Measurements from ENCODE around the gene SLIT3.

The SLIT3 gene

DNA sequence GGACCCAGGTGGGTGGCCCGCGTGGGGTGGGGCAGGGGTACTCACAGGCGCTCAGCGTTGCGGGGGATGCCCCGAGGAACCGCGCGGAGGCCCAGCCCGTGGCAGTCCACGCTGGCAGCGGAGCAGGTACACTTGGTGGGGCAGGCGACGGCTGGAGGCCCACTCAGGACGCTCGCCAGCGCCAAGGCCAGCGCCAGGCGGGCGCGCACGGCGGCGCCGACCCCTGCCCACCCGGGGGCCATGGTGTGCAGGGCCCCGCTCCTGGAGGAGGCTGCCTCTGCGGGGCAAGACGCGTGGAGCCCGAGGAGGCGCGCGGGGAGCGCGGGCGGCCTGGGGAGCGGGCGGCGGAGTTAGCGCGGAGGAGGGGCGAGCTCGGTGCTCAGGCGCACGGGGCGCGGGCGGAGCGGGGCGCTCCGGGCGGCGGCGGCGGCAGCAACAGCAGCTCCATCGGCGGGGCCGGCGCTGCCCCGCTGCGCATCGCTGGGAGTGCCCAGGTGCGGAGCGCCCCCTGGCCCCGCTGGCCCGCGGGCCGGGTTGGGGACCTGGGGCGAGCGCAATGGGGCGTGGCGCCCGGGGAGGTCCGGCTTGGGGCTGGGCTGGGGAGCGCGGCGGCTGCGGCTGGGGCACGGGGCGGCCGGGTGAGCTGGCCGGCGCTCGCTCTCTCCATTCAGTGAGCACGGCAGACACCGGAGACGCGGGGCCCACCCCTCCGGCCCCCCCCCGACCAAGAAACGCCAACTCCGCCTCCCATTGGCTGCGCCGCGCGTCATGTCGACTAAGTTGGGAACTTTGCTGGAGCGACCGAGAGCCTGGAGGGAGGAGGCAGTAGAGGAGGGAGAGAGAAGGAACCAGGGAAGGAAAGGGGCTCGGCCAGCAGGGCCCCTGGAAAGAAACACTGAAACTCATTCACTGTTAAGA is at the start of gene SLIT3:
Gene SLIT3 (minus strand): TSS at position 672 of the 918 bp plus-strand sequence. CDS start 430 bp downstream, at position 242.
- H3K4me1 Mint-ChIP-seq (ENCODE audit: low read depth), result no peaks in the 10 kb centered on the region
- no peak within 1 kb of the TSS for H3K4me3 Mint-ChIP-seq
- no peaks in the 10 kb centered on the region for H3K9me3 Mint-ChIP-seq
- peaks cover 43% of the 10 kb centered on the region for H3K27me3 Mint-ChIP-seq
- intact Hi-C loops (cut with micrococcal nuclease), result no loop called here
- H3K27ac Mint-ChIP-seq, result no peak within 1 kb of the TSS
- no peaks in the 10 kb centered on the region for H3K36me3 Mint-ChIP-seq (ENCODE audit: low read depth)

GRCh38 chr5:169350016-169350415 is 49.1 kb upstream of the SLIT3 start:
- Mint-ChIP-seq H3K27ac (no peak overlapping the region), H3K9me3 (no peaks in the 10 kb centered on the region), H3K27me3 (peaks cover under 1% of the 10 kb centered on the region), H3K36me3 (ENCODE audit: low read depth) (no peaks in the 10 kb centered on the region), H3K4me1 (ENCODE audit: low read depth) (peaks cover 8% of the 10 kb centered on the region), H3K4me3 (no peak overlapping the region)
- intact Hi-C loops (cut with micrococcal nuclease), result no loop called here

DNA sequence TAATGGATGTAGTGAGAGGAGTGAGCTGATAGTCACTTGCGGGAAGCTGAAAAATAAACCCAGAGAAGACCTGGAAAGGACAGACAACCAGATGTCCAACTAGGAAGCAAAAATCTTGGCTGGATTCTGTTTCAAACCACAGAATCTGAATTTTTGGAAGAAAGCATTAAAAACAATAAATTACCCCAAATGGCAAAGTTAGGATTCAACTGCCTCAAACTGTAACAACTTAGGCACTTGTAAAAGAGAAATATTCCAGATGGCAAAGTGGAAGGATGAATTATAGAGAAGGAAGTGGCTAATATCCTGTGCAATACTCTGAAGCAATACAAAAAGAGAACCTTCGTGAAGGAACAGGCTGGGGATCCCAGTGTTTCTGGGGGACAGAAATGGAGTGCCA is 46.8 kb upstream of the SLIT3 start:
- no peak overlapping the region for H3K4me3 Mint-ChIP-seq
- intact Hi-C loops (cut with micrococcal nuclease), result no loop called here
- no peaks in the 10 kb centered on the region for H3K36me3 Mint-ChIP-seq (ENCODE audit: low read depth)
- H3K4me1 Mint-ChIP-seq (ENCODE audit: low read depth), result peaks cover 8% of the 10 kb centered on the region
- peaks cover 1% of the 10 kb centered on the region for H3K27me3 Mint-ChIP-seq
- H3K27ac Mint-ChIP-seq, result no peak overlapping the region
- no peaks in the 10 kb centered on the region for H3K9me3 Mint-ChIP-seq

GRCh38 chr5:169344629-169345028 is 43.7 kb upstream of the SLIT3 start:
- Mint-ChIP-seq H3K36me3 (ENCODE audit: low read depth) (no peaks in the 10 kb centered on the region), H3K9me3 (no peaks in the 10 kb centered on the region), H3K27me3 (peaks cover 1% of the 10 kb centered on the region), H3K4me1 (ENCODE audit: low read depth) (peaks cover 8% of the 10 kb centered on the region), H3K27ac (no peak overlapping the region), H3K4me3 (no peak overlapping the region)
- intact Hi-C loops (cut with micrococcal nuclease), result no loop called here

DNA sequence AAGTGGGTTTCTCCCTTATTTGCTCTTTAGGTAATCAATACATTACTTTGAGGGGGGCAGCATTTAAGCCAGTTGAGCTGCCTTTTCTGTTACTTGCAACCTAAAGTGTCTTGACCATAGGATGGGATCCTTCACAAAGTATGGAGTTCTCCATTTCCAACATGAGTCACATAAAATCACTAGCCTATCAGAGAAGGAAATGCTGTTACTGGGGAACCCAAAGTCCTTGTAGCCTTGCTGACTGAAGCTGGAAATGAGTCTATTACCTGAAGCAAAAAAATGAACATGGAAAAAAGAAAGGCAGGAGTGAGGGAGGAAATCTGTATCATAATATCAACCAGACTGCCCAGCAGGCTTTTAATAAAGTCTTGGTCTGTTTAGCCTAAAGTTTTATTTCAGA is 42.8 kb upstream of the SLIT3 start:
- no peaks in the 10 kb centered on the region for H3K9me3 Mint-ChIP-seq
- H3K4me1 Mint-ChIP-seq (ENCODE audit: low read depth), result peaks cover 8% of the 10 kb centered on the region
- H3K4me3 Mint-ChIP-seq, result no peak overlapping the region
- no peaks in the 10 kb centered on the region for H3K36me3 Mint-ChIP-seq (ENCODE audit: low read depth)
- H3K27me3 Mint-ChIP-seq, result peaks cover 1% of the 10 kb centered on the region
- intact Hi-C loops (cut with micrococcal nuclease), result no loop called here
- no peak overlapping the region for H3K27ac Mint-ChIP-seq

DNA sequence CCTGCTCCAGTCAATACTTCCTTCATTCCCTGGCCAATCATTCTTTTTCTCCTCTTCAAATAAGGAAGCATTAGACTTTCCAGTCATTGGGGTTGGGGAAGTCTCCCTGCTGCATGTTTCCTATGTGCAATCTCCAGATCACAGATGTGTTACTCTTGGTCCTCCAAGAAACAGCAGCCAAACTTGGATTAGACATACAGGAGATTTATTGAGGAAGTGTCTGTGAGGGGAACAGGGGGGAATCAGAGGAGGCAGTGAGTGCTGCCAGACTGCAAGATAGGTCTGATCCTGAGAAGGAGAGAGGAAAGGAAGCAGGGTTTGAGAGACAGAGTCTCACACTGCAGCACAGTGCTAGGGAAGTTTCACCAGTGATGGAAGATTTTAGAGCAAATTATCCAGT is 40.6 kb upstream of the SLIT3 start:
- no peaks in the 10 kb centered on the region for H3K4me1 Mint-ChIP-seq (ENCODE audit: low read depth)
- H3K9me3 Mint-ChIP-seq, result no peaks in the 10 kb centered on the region
- H3K27me3 Mint-ChIP-seq, result peaks cover 1% of the 10 kb centered on the region
- no peaks in the 10 kb centered on the region for H3K36me3 Mint-ChIP-seq (ENCODE audit: low read depth)
- no peak overlapping the region for H3K27ac Mint-ChIP-seq
- no peak overlapping the region for H3K4me3 Mint-ChIP-seq
- intact Hi-C loops (cut with micrococcal nuclease), result no loop called here

- H3K9me3 Mint-ChIP-seq, result no peaks in the 10 kb centered on the region
- no peaks in the 10 kb centered on the region for H3K4me1 Mint-ChIP-seq (ENCODE audit: low read depth)
- H3K4me3 Mint-ChIP-seq, result no peak overlapping the region
- H3K36me3 Mint-ChIP-seq (ENCODE audit: low read depth), result no peaks in the 10 kb centered on the region
- intact Hi-C loops (cut with micrococcal nuclease), result no loop called here
- H3K27me3 Mint-ChIP-seq, result no peaks in the 10 kb centered on the region
- no peak overlapping the region for H3K27ac Mint-ChIP-seq
Observed at GRCh38 chr5:169339869-169340268, 38.9 kb upstream of the SLIT3 start.

DNA sequence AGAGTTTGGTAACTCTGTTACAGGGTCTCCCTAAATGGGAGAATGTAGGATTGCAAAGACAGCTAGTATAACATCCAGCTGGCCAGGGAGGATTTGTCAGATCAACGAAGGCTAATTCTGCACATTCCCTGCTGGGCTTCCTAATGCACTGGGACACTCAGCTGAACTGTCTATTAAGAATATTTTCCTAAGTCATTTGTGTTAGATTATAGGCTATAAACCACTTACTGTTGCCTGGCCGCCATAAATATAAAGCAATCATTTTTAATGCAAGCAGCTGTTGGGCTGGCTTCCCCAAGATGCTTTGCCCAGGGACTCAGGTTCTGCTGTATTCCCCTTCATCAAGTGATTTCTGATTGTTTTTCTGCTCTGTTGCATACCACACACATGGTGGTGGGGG is 35.3 kb upstream of the SLIT3 start:
- H3K36me3 Mint-ChIP-seq (ENCODE audit: low read depth), result no peaks in the 10 kb centered on the region
- no peaks in the 10 kb centered on the region for H3K27me3 Mint-ChIP-seq

DNA sequence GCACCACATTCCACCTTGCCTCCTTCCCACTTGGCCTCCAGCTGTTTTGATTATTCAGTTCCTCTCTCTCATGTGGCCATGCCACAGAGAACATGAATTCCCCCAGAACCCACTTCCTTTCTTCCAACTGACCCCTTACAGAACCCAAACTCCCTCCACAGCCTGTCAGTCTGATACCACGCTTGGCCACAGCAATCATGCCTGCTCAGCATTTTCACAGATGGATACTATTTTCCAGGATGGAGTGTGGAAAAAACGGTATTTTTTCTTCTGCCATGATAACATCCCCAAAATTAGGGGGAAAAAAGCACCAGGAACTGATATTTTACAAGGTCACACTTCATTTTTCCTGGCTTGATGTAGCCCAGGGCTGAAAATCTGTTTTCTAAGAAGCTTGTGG is 34.9 kb upstream of the SLIT3 start:
- Mint-ChIP-seq H3K27me3 (no peaks in the 10 kb centered on the region), H3K4me3 (no peak overlapping the region), H3K9me3 (no peaks in the 10 kb centered on the region), H3K36me3 (ENCODE audit: low read depth) (no peaks in the 10 kb centered on the region), H3K27ac (no peak overlapping the region), H3K4me1 (ENCODE audit: low read depth) (no peaks in the 10 kb centered on the region)
- intact Hi-C loops (cut with micrococcal nuclease), result no loop called here

More for the DNA sequence above, 35.3 kb upstream of the SLIT3 start:
- Mint-ChIP-seq H3K9me3 (no peaks in the 10 kb centered on the region), H3K4me1 (ENCODE audit: low read depth) (no peaks in the 10 kb centered on the region), H3K4me3 (no peak overlapping the region), H3K27ac (no peak overlapping the region)
- intact Hi-C loops (cut with micrococcal nuclease), result no loop called here

DNA sequence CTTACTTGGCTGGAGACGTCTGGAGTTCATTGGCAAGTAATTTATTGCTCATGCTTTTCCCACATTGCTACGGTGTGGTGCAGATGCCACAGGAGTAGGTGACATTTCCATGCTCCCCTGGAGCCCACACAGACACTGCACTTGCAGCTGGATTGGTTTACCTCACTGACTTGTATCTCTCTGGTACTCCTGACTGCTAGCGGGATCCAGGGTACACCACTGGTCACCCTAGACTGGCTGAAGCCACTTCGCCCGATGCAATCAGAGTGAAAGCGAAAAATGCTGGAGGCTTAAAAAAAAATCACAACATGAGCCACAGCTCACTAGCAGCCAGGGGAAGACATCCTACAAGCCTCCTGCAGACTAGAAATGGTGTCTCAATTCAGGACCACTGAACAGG is 32.6 kb upstream of the SLIT3 start:
- H3K36me3 Mint-ChIP-seq (ENCODE audit: low read depth), result no peaks in the 10 kb centered on the region
- no peaks in the 10 kb centered on the region for H3K4me1 Mint-ChIP-seq (ENCODE audit: low read depth)
- intact Hi-C loops (cut with micrococcal nuclease), result no loop called here
- H3K9me3 Mint-ChIP-seq, result no peaks in the 10 kb centered on the region
- H3K27me3 Mint-ChIP-seq, result no peaks in the 10 kb centered on the region
- no peak overlapping the region for H3K4me3 Mint-ChIP-seq
- H3K27ac Mint-ChIP-seq, result no peak overlapping the region

DNA sequence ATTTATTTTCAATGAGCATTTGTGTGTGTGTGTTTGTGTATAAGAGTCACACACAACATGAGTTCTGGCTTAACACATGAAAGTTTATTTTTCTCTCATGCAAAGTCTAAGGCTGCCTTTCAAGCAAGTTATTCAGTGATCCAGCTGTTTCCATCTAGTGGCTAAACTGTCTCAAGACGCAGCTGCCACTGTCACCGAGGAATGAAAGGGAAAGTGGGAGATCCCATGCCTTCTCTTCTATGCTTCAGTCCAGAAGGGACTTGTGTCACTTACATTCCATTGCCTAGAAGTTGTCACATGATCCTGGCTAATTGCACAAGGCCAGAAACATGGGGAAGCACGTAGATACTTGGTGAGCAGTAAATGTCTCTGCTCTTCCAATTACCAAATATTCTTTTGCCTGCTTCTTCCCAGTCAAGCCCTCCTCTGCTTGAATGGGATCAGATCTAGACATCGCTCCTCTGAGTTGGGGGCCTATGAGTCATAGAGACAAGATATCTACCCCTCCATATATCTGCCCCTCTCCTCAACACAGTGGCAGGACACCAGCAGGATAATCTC is 30.4 kb upstream of the SLIT3 start:
- Mint-ChIP-seq H3K9me3 (no peaks in the 10 kb centered on the region), H3K27me3 (no peaks in the 10 kb centered on the region), H3K4me1 (ENCODE audit: low read depth) (no peaks in the 10 kb centered on the region), H3K36me3 (ENCODE audit: low read depth) (no peaks in the 10 kb centered on the region), H3K4me3 (no peak overlapping the region), H3K27ac (no peak overlapping the region)
- intact Hi-C loops (cut with micrococcal nuclease), result no loop called here

GRCh38 chr5:169328401-169328800 is 27.5 kb upstream of the SLIT3 start:
- Mint-ChIP-seq H3K4me3 (no peak overlapping the region), H3K9me3 (no peaks in the 10 kb centered on the region), H3K4me1 (ENCODE audit: low read depth) (no peaks in the 10 kb centered on the region), H3K27ac (no peak overlapping the region), H3K27me3 (no peaks in the 10 kb centered on the region), H3K36me3 (ENCODE audit: low read depth) (no peaks in the 10 kb centered on the region)
- intact Hi-C loops (cut with micrococcal nuclease), result no loop called here

DNA sequence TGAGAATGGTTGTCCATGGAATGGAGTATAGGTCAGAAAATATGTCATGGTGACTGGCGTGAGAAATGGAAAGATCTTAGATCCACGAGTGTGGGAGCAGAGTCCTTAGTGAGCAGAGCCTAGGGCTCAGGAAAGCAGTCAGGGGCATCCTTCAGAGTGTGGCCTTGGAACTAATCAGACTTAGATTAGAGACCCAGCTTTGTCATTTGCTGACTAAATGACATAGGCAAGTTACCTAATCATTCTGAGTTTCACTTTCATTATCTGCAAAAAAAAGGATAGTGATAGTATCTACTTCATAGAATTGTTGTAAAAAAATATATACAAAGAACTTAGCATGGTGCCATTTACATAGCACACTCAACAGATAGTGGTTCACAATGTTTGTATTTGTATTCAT is 24.3 kb upstream of the SLIT3 start:
- intact Hi-C loops (cut with micrococcal nuclease), result no loop called here
- no peaks in the 10 kb centered on the region for H3K27me3 Mint-ChIP-seq
- no peak overlapping the region for H3K27ac Mint-ChIP-seq
- no peaks in the 10 kb centered on the region for H3K9me3 Mint-ChIP-seq
- H3K4me3 Mint-ChIP-seq, result no peak overlapping the region
- no peaks in the 10 kb centered on the region for H3K36me3 Mint-ChIP-seq (ENCODE audit: low read depth)
- no peaks in the 10 kb centered on the region for H3K4me1 Mint-ChIP-seq (ENCODE audit: low read depth)

DNA sequence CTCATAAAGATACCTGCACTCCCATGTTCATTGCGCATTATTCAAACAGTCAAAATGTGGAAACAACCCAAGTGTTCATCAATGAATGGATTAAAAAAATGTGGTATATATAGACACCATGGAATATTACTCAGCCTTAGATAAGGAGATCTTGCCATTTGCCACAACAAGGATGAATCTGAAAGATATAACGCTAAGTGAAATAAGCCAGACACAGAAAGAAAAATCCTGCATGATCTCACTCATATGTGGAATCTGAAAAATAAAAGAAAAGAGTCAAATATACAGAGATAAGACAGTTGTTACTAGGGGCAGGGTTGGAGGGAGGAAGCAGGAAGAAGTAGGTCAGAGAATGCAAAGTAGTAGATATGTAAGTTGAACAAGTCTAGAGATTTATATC is 17.6 kb upstream of the SLIT3 start:
- H3K27me3 Mint-ChIP-seq, result peaks cover 4% of the 10 kb centered on the region
- H3K27ac Mint-ChIP-seq, result no peak overlapping the region
- no peaks in the 10 kb centered on the region for H3K9me3 Mint-ChIP-seq
- H3K36me3 Mint-ChIP-seq (ENCODE audit: low read depth), result no peaks in the 10 kb centered on the region
- intact Hi-C loops (cut with micrococcal nuclease), result no loop called here
- H3K4me1 Mint-ChIP-seq (ENCODE audit: low read depth), result no peaks in the 10 kb centered on the region
- H3K4me3 Mint-ChIP-seq, result no peak overlapping the region

- no peak overlapping the region for H3K27ac Mint-ChIP-seq
- H3K4me1 Mint-ChIP-seq (ENCODE audit: low read depth), result no peaks in the 10 kb centered on the region
- intact Hi-C loops (cut with micrococcal nuclease), result no loop called here
- no peaks in the 10 kb centered on the region for H3K36me3 Mint-ChIP-seq (ENCODE audit: low read depth)
- peaks cover 12% of the 10 kb centered on the region for H3K27me3 Mint-ChIP-seq
- H3K4me3 Mint-ChIP-seq, result no peak overlapping the region
- H3K9me3 Mint-ChIP-seq, result no peaks in the 10 kb centered on the region
Observed at GRCh38 chr5:169307646-169308045, 6.7 kb upstream of the SLIT3 start.
